GM21825 (cell line): Measurements from ENCODE around the gene OGFR.

Experiments used
- ATAC-seq: cut with Tn5 transposase; IDR thresholded peaks from one replicate; pipeline ENCODE4 v1.9.1; 2021; ENCODE audit warnings: mild to moderate bottlenecking, moderate library complexity; ENCODE audit not compliant: unreplicated experiment

Gene OGFR

DNA sequence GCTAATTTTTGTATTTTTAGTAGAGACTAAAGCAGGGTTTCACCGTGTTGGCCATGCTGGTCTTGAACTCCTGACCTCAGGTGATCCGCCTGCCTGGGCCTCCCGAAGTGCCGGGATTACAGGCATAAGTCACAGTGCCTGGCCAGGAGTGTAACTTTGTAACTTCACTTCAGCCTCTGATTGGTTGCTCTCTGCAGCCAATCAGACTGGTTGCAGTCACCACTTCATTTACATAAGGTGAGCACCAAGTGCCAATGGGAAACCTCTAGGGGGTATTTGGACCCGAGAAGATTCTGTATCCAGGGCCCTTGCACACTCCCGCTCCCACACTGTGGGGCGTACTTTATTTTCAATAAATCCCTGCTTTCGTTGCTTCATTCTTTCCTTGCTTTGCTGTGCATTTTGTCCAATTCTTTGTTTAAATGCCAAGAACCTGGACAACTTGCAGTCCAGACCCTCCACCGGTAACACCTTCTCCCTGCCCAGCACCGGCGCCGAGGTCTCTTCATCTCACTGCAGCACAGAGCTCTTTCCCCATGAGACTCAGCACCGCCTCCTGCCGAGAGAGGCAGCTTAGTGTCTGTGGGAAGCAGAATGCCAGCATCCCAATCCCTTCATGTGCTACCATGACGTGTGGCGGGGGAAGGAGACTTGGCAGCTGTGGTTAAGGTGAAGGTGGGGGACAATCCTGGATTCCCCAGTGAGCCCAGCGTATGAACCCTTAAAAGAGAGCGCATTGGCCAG lies 22.3 kb upstream of the OGFR start:
- no peak for ATAC-seq

- ATAC-seq, result no peak
Observed at GRCh38 chr20:62782893-62783278, 21.7 kb upstream of the OGFR start.

GRCh38 chr20:62784497-62784896 lies 20.1 kb upstream of the OGFR start:
- no peak for ATAC-seq

GRCh38 chr20:62785393-62785792 lies 19.2 kb upstream of the OGFR start:
- ATAC-seq, result no peak

GRCh38 chr20:62786157-62786556 lies 18.5 kb upstream of the OGFR start:
- no peak for ATAC-seq

GRCh38 chr20:62787321-62787720 lies 17.3 kb upstream of the OGFR start:
- ATAC-seq, result no peak

GRCh38 chr20:62787866-62788265 lies 16.8 kb upstream of the OGFR start:
- ATAC-seq, result no peak

DNA sequence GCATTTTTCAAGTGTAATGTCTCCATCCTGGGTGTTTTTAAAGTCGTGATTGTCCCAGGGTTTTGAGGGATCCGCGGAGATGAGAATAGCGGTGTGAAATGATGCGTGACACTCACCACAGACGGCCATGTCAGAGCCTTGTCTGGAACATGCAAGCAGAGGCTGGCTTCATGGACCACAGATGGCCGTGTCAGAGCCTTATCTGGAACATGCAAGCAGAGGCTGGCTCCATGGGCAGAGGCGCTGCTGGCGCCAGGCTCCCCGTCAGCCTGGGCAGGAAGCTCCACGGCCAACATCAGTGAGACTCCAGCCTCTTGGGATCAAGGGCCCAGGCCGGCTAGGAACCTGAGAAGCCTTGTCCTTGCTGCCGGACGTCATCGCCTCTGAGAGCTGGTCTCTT lies 16.0 kb upstream of the OGFR start:
- no peak for ATAC-seq

DNA sequence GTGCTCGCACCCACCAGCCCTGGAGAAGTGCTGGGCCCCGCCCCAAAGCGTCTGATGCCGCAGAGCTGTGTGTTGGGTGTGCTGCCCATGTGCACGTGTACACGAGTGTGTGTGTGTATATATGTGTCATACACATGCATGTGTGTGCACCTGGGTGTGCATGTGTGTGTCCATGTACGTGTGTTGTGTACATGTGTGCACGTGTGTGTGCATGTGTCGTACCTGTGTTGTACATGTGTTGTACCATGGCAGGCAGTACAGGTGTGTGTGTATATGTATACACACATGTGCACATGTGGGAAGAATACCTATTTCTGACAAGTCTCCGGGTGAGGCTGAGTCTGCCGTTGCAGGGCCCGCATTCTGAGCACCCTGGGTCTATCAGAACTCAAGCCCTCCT lies 14.6 kb upstream of the OGFR start:
- no peak for ATAC-seq

GRCh38 chr20:62791301-62792181 lies 13.1 kb upstream of the OGFR start:
- ATAC-seq, result no peak

GRCh38 chr20:62792182-62792939 lies 12.3 kb upstream of the OGFR start:
- ATAC-seq, result no peak

DNA sequence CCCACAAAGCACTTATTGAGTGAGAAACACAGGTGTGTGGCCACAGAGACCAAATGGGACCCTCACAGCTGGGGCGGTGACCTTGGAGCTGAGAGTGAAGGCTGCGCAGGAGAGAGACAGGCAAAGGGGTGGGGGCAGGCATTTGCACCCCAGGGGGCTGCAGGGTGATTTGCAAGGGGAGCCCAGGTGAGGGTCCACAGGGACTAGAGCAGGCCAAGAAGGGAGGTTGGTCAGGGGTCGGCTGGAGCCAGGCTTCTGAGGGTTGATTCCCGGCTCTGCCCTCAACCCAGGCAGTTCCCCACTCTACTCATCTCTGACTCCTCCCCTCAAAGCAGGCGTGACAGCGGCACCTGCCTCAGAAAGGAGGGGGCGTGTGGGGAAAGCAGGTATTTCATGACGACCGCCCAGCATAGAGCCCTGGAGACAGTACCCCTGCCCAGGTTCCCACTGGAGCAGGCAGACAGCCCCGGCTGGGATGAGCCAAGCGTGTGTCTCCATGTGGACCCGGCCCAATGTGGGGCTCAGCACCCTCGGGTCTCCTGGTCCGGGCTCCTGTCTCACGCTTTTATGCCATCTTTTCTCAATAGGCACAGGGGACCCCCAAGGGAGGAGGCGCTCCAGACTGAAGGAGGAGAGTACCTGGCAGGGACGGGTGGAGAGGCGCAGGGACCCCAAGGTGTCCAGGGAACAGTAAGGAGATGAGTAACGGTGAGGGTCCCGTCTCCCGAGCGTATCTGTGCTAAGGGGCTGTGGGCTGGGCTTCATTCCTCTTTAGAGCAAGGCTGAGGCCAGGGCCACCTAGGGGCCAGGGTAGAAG lies 11.5 kb upstream of the OGFR start:
- no peak for ATAC-seq

GRCh38 chr20:62793757-62794006 lies 11.0 kb upstream of the OGFR start:
- ATAC-seq, result no peak

GRCh38 chr20:62794007-62794724 lies 10.5 kb upstream of the OGFR start:
- peak; percentile 58 for ATAC-seq

- no peak for ATAC-seq
Observed at GRCh38 chr20:62795023-62795761, 9.4 kb upstream of the OGFR start.

DNA sequence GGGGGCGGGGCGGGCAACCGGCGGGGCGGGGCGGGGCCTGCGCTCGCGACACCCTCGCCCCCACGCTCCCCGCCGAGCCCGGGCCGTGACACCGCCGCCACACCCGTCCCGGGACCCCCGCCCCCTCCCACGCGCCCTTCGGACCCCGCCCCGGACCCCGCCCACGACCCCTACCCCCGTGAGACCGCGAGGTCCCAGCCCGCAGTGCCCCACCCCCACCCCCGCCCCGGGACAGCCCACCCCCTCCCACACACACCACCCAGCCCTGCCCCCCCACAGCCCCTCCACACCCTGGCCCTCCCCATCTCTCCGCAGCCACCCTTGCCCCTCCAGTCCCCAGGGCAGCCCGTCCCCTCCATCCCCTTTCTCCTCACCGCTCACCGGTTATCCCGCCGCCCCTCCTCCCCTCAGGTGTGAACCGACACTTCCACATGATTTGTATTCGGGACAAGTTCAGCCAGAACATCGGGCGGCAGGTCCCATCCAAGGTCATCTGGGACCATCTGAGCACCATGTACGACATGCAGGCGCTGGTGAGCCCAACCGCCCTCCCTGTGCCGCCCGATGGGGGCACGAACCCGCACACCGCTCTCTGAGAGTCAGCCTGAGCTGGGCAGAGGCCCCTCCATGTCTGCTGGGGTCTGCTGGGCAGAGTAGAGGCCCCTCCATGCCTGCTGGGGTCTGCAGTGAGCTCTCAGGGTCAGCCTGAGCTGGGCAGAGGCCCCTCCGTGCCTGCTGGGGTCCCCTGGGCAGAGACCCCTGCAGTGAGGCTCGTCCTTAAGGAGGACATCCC lies 7.7 kb upstream of the OGFR start:
- ATAC-seq, result no peak

- ATAC-seq, result no peak
Observed at GRCh38 chr20:62797671-62798532, 6.7 kb upstream of the OGFR start.

DNA sequence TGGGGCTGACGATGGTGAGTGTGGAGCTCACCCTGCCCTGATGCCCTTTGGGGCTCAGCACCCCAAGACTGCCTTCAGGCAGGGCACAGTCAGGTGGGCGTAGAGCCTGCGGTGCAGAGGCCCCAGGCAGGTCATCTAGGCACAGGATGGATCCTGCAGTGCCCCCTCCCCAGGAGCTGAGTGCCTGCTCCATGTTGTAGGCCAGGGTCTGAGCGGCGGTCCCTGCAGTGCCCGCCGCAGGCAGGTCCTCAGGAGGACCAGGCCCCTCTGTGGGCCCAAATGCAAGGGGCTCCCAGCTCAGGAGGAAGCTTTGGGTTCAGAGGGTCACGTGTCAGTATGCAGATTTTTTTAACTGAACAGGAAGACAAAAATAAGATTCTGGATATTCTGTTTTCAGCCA lies 5.6 kb upstream of the OGFR start:
- no peak for ATAC-seq
